ENCODE results near the gene MTIF3. TPM values are rescaled to one million over a fixed set of nuclear protein-coding genes. Genes with fewer than 3 reads are reported as not detected.
A peak's percentile ranks its signal among the peaks of the same experiment; 100 is the strongest.

The MTIF3 gene
- total RNA-seq, 1 donor from 2014 or later = 140 TPM

GRCh38 chr13:27470075-27470820 lies 19.9 kb upstream of the MTIF3 start:
- no peaks in the 10 kb centered on the region for H3K36me3 ChIP-seq
- DNase-seq = no peak
- intact Hi-C loops (cut with micrococcal nuclease) = no loop called here
- TF ChIP-seq, protein P1, sequence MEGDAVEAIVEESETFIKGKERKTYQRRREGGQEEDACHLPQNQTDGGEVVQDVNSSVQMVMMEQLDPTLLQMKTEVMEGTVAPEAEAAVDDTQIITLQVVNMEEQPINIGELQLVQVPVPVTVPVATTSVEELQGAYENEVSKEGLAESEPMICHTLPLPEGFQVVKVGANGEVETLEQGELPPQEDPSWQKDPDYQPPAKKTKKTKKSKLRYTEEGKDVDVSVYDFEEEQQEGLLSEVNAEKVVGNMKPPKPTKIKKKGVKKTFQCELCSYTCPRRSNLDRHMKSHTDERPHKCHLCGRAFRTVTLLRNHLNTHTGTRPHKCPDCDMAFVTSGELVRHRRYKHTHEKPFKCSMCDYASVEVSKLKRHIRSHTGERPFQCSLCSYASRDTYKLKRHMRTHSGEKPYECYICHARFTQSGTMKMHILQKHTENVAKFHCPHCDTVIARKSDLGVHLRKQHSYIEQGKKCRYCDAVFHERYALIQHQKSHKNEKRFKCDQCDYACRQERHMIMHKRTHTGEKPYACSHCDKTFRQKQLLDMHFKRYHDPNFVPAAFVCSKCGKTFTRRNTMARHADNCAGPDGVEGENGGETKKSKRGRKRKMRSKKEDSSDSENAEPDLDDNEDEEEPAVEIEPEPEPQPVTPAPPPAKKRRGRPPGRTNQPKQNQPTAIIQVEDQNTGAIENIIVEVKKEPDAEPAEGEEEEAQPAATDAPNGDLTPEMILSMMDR (IDR thresholded peaks at IDR 0.05; ENCODE audit: borderline replicate concordance) = no peak
- H3K27me3 ChIP-seq (ENCODE audit: low read depth) = no peaks in the 10 kb centered on the region
- H3K4me3 ChIP-seq = no peak overlapping the region
- H3K9me3 ChIP-seq (replicated peaks) = no peaks in the 10 kb centered on the region
- peaks cover 19% of the 10 kb centered on the region for H3K4me1 ChIP-seq
- H3K27ac ChIP-seq (replicated peaks) = no peak overlapping the region

GRCh38 chr13:27466513-27466912 lies 16.1 kb upstream of the MTIF3 start:
- Histone ChIP-seq H3K4me3 (no peak overlapping the region), H3K9me3 (replicated peaks) (no peaks in the 10 kb centered on the region), H3K4me1 (peaks cover 30% of the 10 kb centered on the region), H3K36me3 (no peaks in the 10 kb centered on the region), H3K27ac (replicated peaks) (peak overlapping the region; percentile 31), H3K27me3 (ENCODE audit: low read depth) (no peaks in the 10 kb centered on the region)
- no peak for DNase-seq
- TF ChIP-seq, protein P1 (IDR thresholded peaks at IDR 0.05; ENCODE audit: borderline replicate concordance) = no peak
- intact Hi-C loops (cut with micrococcal nuclease) = no loop called here

- peaks cover 31% of the 10 kb centered on the region for H3K4me1 ChIP-seq
- H3K9me3 ChIP-seq (replicated peaks) = no peaks in the 10 kb centered on the region
- H3K27ac ChIP-seq (replicated peaks) = no peak overlapping the region
- TF ChIP-seq, protein P1 (IDR thresholded peaks at IDR 0.05; ENCODE audit: borderline replicate concordance) = no peak
- intact Hi-C loops (cut with micrococcal nuclease) = no loop called here
- H3K4me3 ChIP-seq = no peak overlapping the region
- no peaks in the 10 kb centered on the region for H3K27me3 ChIP-seq (ENCODE audit: low read depth)
- DNase-seq = no peak
- no peaks in the 10 kb centered on the region for H3K36me3 ChIP-seq
These were observed 15.2 kb upstream of the MTIF3 start for GRCh38 chr13:27465611-27466010.

GRCh38 chr13:27463500-27463899 lies 13.1 kb upstream of the MTIF3 start:
- Histone ChIP-seq H3K36me3 (no peaks in the 10 kb centered on the region), H3K9me3 (replicated peaks) (no peaks in the 10 kb centered on the region), H3K27me3 (ENCODE audit: low read depth) (no peaks in the 10 kb centered on the region), H3K27ac (replicated peaks) (peak overlapping the region; percentile 50), H3K4me1 (peaks cover 31% of the 10 kb centered on the region), H3K4me3 (no peak overlapping the region)
- DNase-seq = no peak
- TF ChIP-seq, protein P1 (IDR thresholded peaks at IDR 0.05; ENCODE audit: borderline replicate concordance) = no peak
- intact Hi-C loops (cut with micrococcal nuclease) = no loop called here

- peak; percentile 25 for DNase-seq
- TF ChIP-seq, protein P1 (IDR thresholded peaks at IDR 0.05; ENCODE audit: borderline replicate concordance) = no peak
- Histone ChIP-seq H3K36me3 (no peaks in the 10 kb centered on the region), H3K4me3 (no peak overlapping the region), H3K27me3 (ENCODE audit: low read depth) (no peaks in the 10 kb centered on the region), H3K9me3 (replicated peaks) (no peaks in the 10 kb centered on the region), H3K4me1 (peaks cover 26% of the 10 kb centered on the region), H3K27ac (replicated peaks) (peak overlapping the region; percentile 80)
- intact Hi-C loops (cut with micrococcal nuclease) = no loop called here
These were observed 11.7 kb upstream of the MTIF3 start for GRCh38 chr13:27461940-27462584.

Measured in left ventricle myocardium inferior (tissue), 1 donor.